Measurements from ENCODE around the gene DDX60.

DNA sequence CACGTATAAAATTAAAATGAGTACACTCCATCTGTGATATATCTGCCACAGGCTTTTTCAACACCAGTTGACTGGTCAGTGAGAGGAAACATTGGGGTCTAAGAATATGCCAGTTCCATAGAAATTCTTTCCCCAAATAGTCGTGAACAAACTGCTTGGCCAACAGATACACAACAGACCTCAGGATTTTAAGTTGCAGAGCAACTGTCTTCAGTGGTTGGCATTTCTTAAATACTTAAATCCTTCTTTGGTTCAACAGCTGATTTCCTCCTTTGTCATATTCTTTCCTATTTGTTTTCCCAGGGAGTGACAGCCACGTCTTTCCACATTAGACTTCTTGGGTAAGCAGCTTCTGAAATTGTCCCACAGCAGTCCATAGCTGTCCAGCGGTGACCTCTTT, 7.0 kb upstream of the DDX60 start:
- TF ChIP-seq NFRKB (IDR thresholded peaks at IDR 0.05) (no peak), FOXA1 (IDR thresholded peaks at IDR 0.05) (no peak), BHLHE40 (IDR thresholded peaks at IDR 0.05; ENCODE audit: borderline replicate concordance) (no peak), SUZ12 (IDR thresholded peaks at IDR 0.05) (no peak), FOXM1 (IDR thresholded peaks at IDR 0.05; ENCODE audit: borderline replicate concordance) (no peak), FOXK2 (IDR thresholded peaks at IDR 0.05) (no peak), SP1 (IDR thresholded peaks at IDR 0.05) (no peak), HDGF (IDR thresholded peaks at IDR 0.05; ENCODE audit: borderline replicate concordance) (no peak), ELF4 (IDR thresholded peaks at IDR 0.05) (no peak)
